Measurements from ENCODE around the gene DPYSL4. TPM values are rescaled to one million over a fixed set of nuclear protein-coding genes. Genes with fewer than 3 reads are reported as not detected.

DPYSL4 gene
- total and polyA plus RNA-seq, 12 donors: 2.4 to 78.9 (median 30.6) TPM

- 87 to 89% methylated on average over 11 of the region's 11 CpGs for WGBS, 2 donors
- peak in 1 of 8 donors; percentile 6 for ATAC-seq
- DNase-seq: no peak
- Histone ChIP-seq H3K9me3 (no peaks in the 10 kb centered on the region), H3K27me3 (peaks cover 0 to 3% (median 0%) of the 10 kb centered on the region in 7 donors), H3K36me3 (no peaks in the 10 kb centered on the region), H3K4me1 (peaks cover 0 to 6% (median 0%) of the 10 kb centered on the region in 9 donors), H3K4me3 (no peak overlapping the region), H3K27ac (no peak overlapping the region)
- TF ChIP-seq, protein P1, sequence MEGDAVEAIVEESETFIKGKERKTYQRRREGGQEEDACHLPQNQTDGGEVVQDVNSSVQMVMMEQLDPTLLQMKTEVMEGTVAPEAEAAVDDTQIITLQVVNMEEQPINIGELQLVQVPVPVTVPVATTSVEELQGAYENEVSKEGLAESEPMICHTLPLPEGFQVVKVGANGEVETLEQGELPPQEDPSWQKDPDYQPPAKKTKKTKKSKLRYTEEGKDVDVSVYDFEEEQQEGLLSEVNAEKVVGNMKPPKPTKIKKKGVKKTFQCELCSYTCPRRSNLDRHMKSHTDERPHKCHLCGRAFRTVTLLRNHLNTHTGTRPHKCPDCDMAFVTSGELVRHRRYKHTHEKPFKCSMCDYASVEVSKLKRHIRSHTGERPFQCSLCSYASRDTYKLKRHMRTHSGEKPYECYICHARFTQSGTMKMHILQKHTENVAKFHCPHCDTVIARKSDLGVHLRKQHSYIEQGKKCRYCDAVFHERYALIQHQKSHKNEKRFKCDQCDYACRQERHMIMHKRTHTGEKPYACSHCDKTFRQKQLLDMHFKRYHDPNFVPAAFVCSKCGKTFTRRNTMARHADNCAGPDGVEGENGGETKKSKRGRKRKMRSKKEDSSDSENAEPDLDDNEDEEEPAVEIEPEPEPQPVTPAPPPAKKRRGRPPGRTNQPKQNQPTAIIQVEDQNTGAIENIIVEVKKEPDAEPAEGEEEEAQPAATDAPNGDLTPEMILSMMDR (IDR thresholded peaks at IDR 0.05): no peak
- intact Hi-C loops (cut with DNase I): no loop called here
Measured at GRCh38 chr10:132249226-132249724, 62.5 kb downstream of the DPYSL4 start.

GRCh38 chr10:132249824-132250375, 63.2 kb downstream of the DPYSL4 start:
- TF ChIP-seq, protein P1 (IDR thresholded peaks at IDR 0.05): no peak
- ATAC-seq: no peak
- 64% methylated on average over 17 of the region's 17 CpGs for WGBS, 2 donors

GRCh38 chr10:132250481-132251475, 64.0 kb downstream of the DPYSL4 start:
- ATAC-seq: no peak
- Histone ChIP-seq H3K9me3 (no peaks in the 10 kb centered on the region), H3K4me3 (no peak overlapping the region), H3K4me1 (peaks cover 0 to 6% (median 0%) of the 10 kb centered on the region in 9 donors), H3K27ac (no peak overlapping the region), H3K36me3 (no peaks in the 10 kb centered on the region), H3K27me3 (peaks cover 0 to 3% (median 0%) of the 10 kb centered on the region in 7 donors)
- 87% methylated on average over 27 of the region's 30 CpGs for WGBS, 2 donors
- intact Hi-C loops (cut with DNase I): no loop called here
- no peak for DNase-seq
- TF ChIP-seq, protein P1 (IDR thresholded peaks at IDR 0.05): no peak

More at GRCh38 chr10:132249824-132250375, 63.2 kb downstream of the DPYSL4 start:
- Histone ChIP-seq H3K27ac (no peak overlapping the region), H3K27me3 (peaks cover 0 to 3% (median 0%) of the 10 kb centered on the region in 7 donors), H3K4me3 (no peak overlapping the region), H3K9me3 (no peaks in the 10 kb centered on the region), H3K4me1 (peaks cover 0 to 6% (median 0%) of the 10 kb centered on the region in 9 donors), H3K36me3 (no peaks in the 10 kb centered on the region)
- DNase-seq: no peak
- intact Hi-C loops (cut with DNase I): no loop called here

GRCh38 chr10:132251928-132252327, 65.2 kb downstream of the DPYSL4 start:
- Histone ChIP-seq H3K9me3 (no peaks in the 10 kb centered on the region), H3K4me3 (no peak overlapping the region), H3K27ac (no peak overlapping the region), H3K4me1 (peaks cover 0 to 6% (median 0%) of the 10 kb centered on the region in 9 donors), H3K36me3 (no peaks in the 10 kb centered on the region), H3K27me3 (peaks cover 0 to 3% (median 0%) of the 10 kb centered on the region in 7 donors)
- intact Hi-C loops (cut with DNase I): no loop called here
- TF ChIP-seq, protein P1 (IDR thresholded peaks at IDR 0.05): no peak
- 95% methylated on average over 6 of the region's 6 CpGs for WGBS, 2 donors
- ATAC-seq: no peak
- no peak for DNase-seq
